Parathyroid adenoma (tissue), 2 donors: ENCODE measurements around the gene SUMO3.
A peak's percentile ranks its signal among the peaks of the same experiment; 100 is the strongest.

Source experiments
- H2AFZ ChIP-seq: fragments of 300-600 bp; sonication (generic); one replicate; pipeline ENCODE4 v1.7.0; 2017; ENCODE audit warnings: antibody characterized with exemption, mild to moderate bottlenecking
- H3K27ac ChIP-seq: fragments of 300-600 bp; sonication (generic); one replicate; pipeline ENCODE4 v1.7.0; 2017
- H3K27me3 ChIP-seq: fragments of 300-600 bp; sonication (generic); one replicate; pipeline ENCODE4 v1.7.0; 2017; ENCODE audit warnings: low read length; ENCODE audit not compliant: control insufficient read depth, insufficient read depth
- H3K36me3 ChIP-seq: fragments of 300-600 bp; sonication (generic); one replicate; pipeline ENCODE4 v1.7.0; 2017; ENCODE audit warnings: low read length; ENCODE audit not compliant: control insufficient read depth, insufficient read depth
- H3K4me1 ChIP-seq: fragments of 300-600 bp; sonication (generic); one replicate; pipeline ENCODE4 v1.7.0; 2017; ENCODE audit warnings: control low read depth
- H3K4me2 ChIP-seq: fragments of 300-600 bp; sonication (generic); one replicate; pipeline ENCODE4 v1.7.0; 2017; ENCODE audit warnings: low read length
- H3K4me3 ChIP-seq: fragments of 300-600 bp; sonication (generic); one replicate; pipeline ENCODE4 v1.7.0; 2017; ENCODE audit warnings: low read depth, low read length
- H3K79me2 ChIP-seq: fragments of 300-600 bp; sonication (generic); one replicate; pipeline ENCODE4 v1.7.0; 2017; ENCODE audit warnings: control low read depth
- H3K9ac ChIP-seq: fragments of 300-600 bp; sonication (generic); one replicate; pipeline ENCODE4 v1.7.0; 2017; ENCODE audit warnings: mild to moderate bottlenecking
- H3K9me3 ChIP-seq: fragments of 300-600 bp; sonication (generic); one replicate; pipeline ENCODE4 v1.7.0; 2017; ENCODE audit warnings: low read length; ENCODE audit not compliant: control insufficient read depth
- TF ChIP-seq, protein P1 (sequence below): fragments of 300-600 bp; sonication (generic); IDR thresholded peaks from one replicate; pipeline ENCODE4 v1.7.0; 2017; ENCODE audit warnings: antibody characterized with exemption, mild to moderate bottlenecking
- donor health status: primary hyperparathyroidism.

Gene SUMO3

DNA sequence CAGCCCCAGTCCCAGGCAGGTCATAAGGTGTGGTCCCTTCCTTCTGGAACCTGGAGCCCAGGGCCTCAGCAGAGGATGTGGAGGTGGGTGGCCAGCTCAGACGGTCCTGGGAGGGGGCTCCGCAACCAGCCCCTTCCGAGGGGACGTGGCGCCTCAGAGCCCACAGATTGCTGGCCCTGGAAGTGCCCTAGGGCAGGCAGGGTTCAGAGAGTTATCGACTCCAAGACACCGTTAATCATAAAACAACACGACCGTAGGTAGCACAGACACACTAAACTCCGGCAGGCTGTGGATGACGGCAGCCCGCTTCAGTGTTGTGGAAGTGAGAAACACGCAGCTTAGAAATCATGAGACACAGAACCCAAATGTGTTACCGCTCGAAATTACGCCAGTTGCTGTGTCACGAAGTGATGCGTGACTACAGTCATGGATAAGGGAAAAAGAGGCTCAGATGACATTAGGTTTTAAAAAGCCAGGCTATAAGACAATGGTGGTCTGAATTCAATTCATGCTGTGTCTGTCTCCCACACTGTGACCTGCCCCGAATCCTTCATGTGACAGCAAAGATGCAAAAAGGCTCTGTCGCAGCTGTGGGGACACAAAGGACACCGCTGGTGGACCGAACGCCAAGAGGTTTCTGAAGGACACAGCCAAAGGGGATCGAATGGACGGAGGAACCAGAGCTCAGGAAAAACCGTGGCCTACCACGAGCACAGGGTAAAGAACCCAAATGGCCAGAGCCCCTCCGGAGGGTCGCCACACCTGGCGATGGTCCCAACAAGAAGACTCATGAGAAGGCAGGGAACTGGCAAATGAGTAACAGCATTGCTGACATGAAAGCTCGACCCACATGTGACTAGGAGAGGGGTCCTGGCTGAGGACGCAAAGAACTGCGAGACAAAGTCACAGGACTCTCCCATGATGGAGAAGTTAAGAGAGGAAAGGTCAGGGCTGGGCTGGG lies 1.7 kb upstream of the SUMO3 start:
- H3K9me3 ChIP-seq: no peaks in the 10 kb centered on the region
- TF ChIP-seq, protein P1, sequence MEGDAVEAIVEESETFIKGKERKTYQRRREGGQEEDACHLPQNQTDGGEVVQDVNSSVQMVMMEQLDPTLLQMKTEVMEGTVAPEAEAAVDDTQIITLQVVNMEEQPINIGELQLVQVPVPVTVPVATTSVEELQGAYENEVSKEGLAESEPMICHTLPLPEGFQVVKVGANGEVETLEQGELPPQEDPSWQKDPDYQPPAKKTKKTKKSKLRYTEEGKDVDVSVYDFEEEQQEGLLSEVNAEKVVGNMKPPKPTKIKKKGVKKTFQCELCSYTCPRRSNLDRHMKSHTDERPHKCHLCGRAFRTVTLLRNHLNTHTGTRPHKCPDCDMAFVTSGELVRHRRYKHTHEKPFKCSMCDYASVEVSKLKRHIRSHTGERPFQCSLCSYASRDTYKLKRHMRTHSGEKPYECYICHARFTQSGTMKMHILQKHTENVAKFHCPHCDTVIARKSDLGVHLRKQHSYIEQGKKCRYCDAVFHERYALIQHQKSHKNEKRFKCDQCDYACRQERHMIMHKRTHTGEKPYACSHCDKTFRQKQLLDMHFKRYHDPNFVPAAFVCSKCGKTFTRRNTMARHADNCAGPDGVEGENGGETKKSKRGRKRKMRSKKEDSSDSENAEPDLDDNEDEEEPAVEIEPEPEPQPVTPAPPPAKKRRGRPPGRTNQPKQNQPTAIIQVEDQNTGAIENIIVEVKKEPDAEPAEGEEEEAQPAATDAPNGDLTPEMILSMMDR: no peak
- no peaks in the 10 kb centered on the region for H3K36me3 ChIP-seq
- H3K79me2 ChIP-seq: no peaks in the 10 kb centered on the region
- H3K4me2 ChIP-seq: no peak overlapping the region
- H3K27ac ChIP-seq: no peak overlapping the region
- H2AFZ ChIP-seq: no peak overlapping the region
- no peaks in the 10 kb centered on the region for H3K27me3 ChIP-seq
- H3K4me3 ChIP-seq: no peak overlapping the region
- no peaks in the 10 kb centered on the region for H3K4me1 ChIP-seq
- no peak overlapping the region for H3K9ac ChIP-seq

DNA sequence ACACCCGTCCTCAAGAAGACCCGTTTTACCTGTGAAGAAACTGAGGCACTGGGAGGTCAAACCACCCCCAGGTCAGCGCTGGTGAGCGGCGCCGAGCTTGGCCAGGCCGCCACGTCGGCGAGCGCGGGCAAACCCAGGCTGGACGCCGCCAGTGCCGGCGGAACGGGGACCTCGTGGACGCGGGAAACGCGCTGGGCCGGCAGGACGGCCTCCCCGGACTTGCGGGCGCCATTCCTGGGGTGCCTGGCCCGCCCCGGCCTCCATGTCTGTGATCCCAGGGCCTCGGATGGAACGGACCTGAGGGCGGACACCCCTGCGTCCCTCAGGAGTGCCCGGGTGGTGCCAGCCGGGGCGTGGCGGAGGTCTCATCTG lies 764 bp upstream of the SUMO3 start:
- H3K4me1 ChIP-seq: no peaks in the 10 kb centered on the region
- no peaks in the 10 kb centered on the region for H3K79me2 ChIP-seq
- TF ChIP-seq, protein P1: no peak
- no peak overlapping the region for H3K9ac ChIP-seq
- H2AFZ ChIP-seq: peak overlapping the region; percentile 85
- H3K9me3 ChIP-seq: no peaks in the 10 kb centered on the region
- peak overlapping the region; percentile 41 for H3K4me3 ChIP-seq
- H3K4me2 ChIP-seq: peak overlapping the region; percentile 68
- no peaks in the 10 kb centered on the region for H3K27me3 ChIP-seq
- no peaks in the 10 kb centered on the region for H3K36me3 ChIP-seq
- H3K27ac ChIP-seq: peak overlapping the region; percentile 49

GRCh38 chr21:44817506-44817880 lies 369 bp downstream of the SUMO3 start:
- no peak overlapping the region for H3K9ac ChIP-seq
- no peaks in the 10 kb centered on the region for H3K9me3 ChIP-seq
- H2AFZ ChIP-seq: peak overlapping the region; percentile 50
- H3K4me2 ChIP-seq: peak overlapping the region; percentile 47
- H3K36me3 ChIP-seq: no peaks in the 10 kb centered on the region
- H3K4me3 ChIP-seq: peak overlapping the region; percentile 47
- no peaks in the 10 kb centered on the region for H3K4me1 ChIP-seq
- TF ChIP-seq, protein P1: no peak
- H3K27ac ChIP-seq: no peak overlapping the region
- H3K79me2 ChIP-seq: no peaks in the 10 kb centered on the region
- no peaks in the 10 kb centered on the region for H3K27me3 ChIP-seq

GRCh38 chr21:44816761-44817505 lies 929 bp downstream of the SUMO3 start:
- no peak overlapping the region for H3K9ac ChIP-seq
- TF ChIP-seq, protein P1: no peak
- H3K79me2 ChIP-seq: no peaks in the 10 kb centered on the region
- no peaks in the 10 kb centered on the region for H3K4me1 ChIP-seq
- H3K4me2 ChIP-seq: peak overlapping the region; percentile 47
- H3K9me3 ChIP-seq: no peaks in the 10 kb centered on the region
- H3K27ac ChIP-seq: no peak overlapping the region
- H2AFZ ChIP-seq: peak overlapping the region; percentile 50
- H3K36me3 ChIP-seq: no peaks in the 10 kb centered on the region
- peak overlapping the region; percentile 47 for H3K4me3 ChIP-seq
- no peaks in the 10 kb centered on the region for H3K27me3 ChIP-seq
